Measurements from ENCODE around the gene USP28.
"Not testable (repeated sequence)": the region's sequence is repeated elsewhere in the genome, so short reads cannot be mapped to it uniquely, and the experiment has no call there.

The USP28 gene, protein sequence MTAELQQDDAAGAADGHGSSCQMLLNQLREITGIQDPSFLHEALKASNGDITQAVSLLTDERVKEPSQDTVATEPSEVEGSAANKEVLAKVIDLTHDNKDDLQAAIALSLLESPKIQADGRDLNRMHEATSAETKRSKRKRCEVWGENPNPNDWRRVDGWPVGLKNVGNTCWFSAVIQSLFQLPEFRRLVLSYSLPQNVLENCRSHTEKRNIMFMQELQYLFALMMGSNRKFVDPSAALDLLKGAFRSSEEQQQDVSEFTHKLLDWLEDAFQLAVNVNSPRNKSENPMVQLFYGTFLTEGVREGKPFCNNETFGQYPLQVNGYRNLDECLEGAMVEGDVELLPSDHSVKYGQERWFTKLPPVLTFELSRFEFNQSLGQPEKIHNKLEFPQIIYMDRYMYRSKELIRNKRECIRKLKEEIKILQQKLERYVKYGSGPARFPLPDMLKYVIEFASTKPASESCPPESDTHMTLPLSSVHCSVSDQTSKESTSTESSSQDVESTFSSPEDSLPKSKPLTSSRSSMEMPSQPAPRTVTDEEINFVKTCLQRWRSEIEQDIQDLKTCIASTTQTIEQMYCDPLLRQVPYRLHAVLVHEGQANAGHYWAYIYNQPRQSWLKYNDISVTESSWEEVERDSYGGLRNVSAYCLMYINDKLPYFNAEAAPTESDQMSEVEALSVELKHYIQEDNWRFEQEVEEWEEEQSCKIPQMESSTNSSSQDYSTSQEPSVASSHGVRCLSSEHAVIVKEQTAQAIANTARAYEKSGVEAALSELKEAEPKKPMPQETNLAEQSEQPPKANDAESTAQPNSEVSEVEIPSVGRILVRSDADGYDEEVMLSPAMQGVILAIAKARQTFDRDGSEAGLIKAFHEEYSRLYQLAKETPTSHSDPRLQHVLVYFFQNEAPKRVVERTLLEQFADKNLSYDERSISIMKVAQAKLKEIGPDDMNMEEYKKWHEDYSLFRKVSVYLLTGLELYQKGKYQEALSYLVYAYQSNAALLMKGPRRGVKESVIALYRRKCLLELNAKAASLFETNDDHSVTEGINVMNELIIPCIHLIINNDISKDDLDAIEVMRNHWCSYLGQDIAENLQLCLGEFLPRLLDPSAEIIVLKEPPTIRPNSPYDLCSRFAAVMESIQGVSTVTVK

DNA sequence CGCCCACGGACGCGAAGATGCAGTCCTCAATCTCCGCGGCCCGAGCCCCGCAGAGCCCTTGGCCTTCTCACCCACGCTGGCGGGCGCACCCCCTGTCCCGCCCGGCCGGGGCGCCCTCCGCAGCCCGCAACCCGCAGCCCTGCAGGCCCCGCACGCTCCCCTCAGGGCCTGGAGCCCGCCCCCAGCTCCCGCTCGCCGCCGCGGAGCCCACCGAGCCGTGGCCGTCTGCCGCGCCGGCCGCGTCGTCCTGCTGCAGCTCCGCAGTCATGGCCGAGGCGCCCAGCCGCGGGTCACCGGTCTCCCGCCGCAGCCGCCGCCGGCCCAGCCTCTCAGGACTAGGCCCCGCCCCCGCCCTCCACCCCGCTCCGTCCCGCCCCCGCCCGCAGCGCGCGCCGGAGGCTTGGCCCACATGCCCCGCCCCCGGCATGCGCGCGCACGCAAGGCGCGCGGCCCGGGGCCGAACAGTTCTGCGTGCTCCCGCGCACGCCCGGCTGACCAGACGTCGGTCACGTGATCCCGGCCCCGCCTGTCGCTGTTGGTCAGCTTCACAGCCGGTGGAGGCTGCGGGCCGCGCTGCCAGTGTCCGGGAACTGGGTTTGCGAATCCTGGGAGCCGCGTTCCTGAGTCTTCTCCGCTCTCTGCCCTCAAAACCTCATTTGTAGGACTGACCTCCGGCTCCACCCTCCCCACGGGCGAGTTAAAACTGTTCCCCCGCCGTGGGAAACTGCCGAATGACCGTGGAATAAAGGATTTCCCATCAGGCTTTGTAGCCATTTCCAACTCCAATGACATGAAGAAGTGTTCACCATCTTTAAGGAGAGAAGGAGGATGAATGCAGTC, at the start of gene USP28:
TSS of gene USP28 (minus strand) at position 339 of the 840 bp plus-strand sequence. CDS start at position 268, 71 bp downstream.
- DNase-seq (ENCODE audit: low read depth in 1 of 2, low spot score in 1 of 2), result peak; percentile 49 to 61

DNA sequence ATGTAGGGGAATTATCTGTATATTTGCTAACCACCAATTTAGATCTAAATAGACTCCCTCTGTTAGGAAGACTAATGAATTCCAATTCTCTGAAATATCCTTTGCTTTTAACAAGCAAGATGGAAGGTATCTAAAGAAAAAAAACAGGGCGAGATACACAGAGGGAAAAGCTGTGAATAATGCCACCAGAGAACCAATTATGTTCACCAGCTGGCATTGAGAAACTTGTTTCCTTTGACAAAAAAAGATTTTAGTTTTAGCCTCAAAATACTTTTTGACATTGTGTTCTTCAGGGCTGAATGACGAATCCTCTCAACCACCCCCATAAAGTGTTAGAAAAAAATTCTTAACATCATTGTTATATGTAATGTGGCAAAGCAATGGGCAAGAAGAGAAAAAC, 48.2 kb upstream of the USP28 start:
- no peak for DNase-seq (ENCODE audit: low read depth in 1 of 2, low spot score in 1 of 2)

DNA sequence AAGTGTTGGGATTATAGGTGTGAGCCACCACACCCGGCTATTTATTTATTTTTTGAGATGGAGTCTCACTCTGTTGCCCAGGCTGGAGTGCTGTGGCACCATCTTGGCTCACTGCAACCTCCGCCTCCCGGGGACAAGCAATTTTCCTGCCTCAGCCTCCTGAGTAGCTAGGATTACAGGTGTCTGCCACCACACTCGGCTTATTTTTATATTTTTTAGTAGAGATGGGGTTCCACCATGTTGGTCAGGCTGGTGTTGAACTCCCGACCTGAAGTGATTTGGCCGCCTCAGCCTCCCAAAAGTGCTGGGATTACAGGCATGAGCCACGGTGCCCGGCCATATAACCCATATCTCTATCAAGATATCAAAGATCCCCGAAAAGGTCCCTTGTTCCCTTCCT, 36.1 kb upstream of the USP28 start:
- DNase-seq (ENCODE audit: low read depth in 1 of 2, low spot score in 1 of 2), result not testable (repeated sequence)

DNA sequence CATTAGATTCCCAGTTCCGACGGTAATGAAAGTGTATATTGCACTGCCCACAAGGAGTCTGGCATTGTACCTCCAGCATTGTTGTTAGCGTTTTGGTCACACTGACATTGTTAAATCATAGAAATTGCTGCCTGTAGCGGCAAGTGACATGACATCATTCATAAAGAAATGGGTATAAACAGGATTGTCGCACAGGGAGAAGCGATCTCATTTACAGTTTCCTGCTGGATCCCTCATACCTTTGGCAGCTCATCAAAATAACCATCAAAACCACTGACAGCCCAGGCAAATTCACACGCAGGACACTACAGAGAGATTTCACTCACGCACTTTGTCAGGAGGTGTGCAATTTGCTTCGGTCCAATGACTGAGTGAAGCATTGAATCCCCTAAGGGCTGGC, 32.7 kb upstream of the USP28 start:
- no peak for DNase-seq (ENCODE audit: low read depth in 1 of 2, low spot score in 1 of 2)

DNA sequence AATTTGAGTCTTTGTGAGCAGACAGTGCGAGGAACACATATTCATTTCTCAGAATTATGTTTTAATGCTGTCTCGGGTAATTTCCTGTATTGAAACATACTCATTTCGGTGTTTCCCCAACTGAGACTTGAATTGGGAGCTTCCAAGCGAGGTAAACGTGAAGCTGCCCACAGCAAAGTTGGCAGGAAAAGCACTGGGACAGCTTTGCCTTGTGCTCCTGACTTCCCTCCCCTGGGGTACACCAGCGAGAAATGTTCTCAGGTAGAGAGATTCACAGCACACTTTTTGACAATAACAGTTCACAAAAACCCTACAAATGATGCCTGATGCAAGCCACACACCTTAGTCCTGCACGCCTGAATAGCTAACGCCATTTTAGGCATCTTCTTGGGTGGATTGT, 32.3 kb upstream of the USP28 start:
- no peak for DNase-seq (ENCODE audit: low read depth in 1 of 2, low spot score in 1 of 2)

DNA sequence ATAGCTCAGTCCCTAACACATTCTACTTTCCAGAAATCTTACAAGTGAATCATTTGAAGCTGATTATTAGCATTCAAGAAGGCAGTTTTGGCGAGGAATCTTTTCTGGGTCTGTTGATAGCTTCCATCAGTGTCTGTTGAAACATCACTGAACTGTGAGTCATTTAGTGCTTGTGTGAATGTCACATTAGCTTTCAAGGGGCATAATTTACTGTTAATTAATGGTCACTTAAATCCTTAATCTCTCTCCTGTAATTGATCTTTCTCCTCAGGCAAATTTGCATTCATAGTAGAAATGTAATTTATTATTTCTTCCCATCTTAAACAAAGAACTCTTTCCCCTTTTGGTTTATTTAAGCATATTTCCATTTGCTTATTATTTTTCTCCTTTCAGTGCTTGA, 31.8 kb upstream of the USP28 start:
- DNase-seq (ENCODE audit: low read depth in 1 of 2, low spot score in 1 of 2), result no peak

DNA sequence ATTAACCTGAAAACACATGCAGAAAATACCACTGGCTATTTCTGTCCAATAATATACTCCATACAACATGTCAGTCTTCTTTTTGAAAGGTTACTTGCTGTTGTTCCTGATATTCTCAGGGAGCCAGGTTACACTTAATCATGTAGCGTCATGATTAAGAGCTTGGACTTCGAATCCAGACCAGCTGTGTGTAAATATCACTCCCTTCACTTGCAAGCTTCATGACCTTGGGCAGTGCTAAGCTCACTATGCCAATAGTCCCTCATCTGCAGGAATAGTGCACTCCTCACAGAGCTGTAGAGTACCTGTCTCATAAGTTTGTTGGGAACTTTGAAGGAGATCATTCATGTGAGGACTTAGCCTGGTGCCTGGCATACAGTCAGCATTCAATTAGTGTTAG, 31.1 kb upstream of the USP28 start:
- no peak for DNase-seq (ENCODE audit: low read depth in 1 of 2, low spot score in 1 of 2)

DNA sequence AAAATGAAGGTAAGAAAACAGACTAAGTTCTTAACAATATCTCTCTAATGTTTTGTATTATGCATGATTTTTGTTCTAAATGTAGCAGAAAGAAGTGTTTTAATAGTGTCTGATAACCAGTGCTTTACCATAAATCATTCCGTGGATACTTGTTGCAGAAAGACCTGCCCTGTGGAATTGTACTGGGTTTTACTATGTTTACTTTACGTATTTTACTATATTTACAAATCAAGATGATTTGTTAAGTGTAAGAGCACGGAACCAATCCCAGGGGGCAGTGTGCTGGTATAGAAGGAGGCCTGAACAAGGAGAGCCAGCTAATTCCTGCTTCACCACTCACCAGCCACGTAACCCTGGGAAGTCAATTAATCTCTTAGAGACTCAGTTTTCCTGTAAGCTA, 30.7 kb upstream of the USP28 start:
- DNase-seq (ENCODE audit: low read depth in 1 of 2, low spot score in 1 of 2), result no peak

DNA sequence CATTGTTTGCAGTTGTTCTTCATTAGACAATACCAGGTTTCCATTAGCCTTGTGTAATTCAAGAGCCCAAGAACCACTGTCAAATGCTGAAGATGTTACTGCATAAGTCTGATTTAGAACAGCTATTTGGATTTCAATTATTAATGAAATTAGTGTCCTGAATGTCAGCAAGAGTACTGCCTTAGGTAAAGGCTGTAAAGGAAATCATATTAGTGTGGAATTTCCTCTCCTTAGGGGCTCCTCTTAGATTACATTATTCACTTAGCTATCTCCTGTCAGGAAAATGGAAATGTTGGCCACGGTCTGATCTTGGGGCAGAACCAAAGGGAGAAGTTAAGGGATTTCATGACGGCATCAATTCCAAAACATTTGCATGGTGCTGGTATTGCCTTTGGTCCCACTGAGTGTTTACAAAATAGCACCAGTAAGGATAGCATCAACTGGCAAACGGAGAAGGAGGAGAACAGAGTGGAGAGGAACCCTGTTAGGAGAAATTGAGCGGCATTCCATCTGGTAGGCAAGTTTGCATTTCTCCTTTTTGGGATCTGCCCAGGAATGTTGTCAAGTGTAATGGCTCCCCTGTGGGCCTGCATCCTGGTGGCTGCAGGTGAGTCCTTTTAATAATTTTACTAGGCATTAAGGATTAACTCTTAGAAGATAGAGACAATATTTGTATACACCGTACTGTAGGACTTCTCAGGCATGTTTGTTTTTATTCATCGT, 29.2 kb upstream of the USP28 start, which contains the start of gene HTR3B:
TSS of gene HTR3B (plus strand) at position 418 of the 723 bp plus-strand sequence. CDS start at position 556, 138 bp downstream.
- no peak for DNase-seq (ENCODE audit: low read depth in 1 of 2, low spot score in 1 of 2)

DNA sequence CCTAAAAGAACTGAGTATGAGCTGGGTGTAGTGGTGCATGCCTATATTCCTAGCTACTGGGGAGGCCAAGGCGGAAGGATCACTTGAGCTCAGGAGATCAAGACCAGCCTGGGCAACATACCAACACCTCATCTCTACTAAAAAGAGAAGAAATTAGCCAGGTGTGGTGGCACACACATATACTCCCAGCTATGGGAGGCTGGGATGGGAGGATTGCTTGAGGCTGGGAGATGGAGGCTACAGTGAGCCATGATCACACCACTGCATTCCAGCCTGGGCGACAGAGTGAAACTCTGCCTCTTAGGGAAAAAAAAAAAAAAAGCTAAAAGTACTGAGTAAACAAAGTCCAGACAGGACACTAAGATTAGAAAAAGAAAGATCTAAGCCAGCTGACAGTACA, 25.8 kb upstream of the USP28 start:
- no peak for DNase-seq (ENCODE audit: low read depth in 1 of 2, low spot score in 1 of 2)

DNA sequence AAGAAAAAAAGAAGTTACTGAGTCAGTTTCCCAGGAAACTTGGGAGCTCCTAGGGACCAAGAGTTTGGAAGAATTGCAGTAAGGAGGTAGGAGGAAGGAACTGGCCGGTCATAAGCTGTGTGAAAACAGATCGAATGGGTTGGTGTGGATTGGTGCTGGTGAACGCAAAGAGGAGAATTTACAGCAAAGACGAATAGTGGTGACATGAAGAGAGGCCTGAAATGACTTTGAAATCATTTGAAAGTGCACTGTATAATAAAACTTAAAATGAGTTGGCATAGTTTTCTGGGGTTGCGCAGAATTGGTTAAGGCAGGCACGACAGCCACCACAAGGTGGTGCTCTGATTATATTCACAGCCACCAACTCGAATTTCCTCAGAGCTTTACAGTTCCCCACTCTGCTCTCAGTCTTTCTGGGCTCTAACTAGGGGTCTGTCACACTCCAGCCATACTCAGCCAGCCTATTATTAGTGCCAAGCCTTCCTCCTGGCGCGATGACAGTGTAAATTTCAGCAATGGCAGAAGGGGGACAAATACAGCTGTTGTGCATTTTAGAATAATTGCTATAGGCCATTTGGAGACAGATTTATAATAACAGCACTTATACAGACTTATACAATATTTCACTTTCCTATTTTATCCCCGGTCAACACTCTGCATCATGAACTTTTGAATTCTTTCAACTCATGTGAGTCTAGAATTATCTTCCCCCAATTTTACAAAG, 20.9 kb upstream of the USP28 start:
- DNase-seq (ENCODE audit: low read depth in 1 of 2, low spot score in 1 of 2), result no peak

DNA sequence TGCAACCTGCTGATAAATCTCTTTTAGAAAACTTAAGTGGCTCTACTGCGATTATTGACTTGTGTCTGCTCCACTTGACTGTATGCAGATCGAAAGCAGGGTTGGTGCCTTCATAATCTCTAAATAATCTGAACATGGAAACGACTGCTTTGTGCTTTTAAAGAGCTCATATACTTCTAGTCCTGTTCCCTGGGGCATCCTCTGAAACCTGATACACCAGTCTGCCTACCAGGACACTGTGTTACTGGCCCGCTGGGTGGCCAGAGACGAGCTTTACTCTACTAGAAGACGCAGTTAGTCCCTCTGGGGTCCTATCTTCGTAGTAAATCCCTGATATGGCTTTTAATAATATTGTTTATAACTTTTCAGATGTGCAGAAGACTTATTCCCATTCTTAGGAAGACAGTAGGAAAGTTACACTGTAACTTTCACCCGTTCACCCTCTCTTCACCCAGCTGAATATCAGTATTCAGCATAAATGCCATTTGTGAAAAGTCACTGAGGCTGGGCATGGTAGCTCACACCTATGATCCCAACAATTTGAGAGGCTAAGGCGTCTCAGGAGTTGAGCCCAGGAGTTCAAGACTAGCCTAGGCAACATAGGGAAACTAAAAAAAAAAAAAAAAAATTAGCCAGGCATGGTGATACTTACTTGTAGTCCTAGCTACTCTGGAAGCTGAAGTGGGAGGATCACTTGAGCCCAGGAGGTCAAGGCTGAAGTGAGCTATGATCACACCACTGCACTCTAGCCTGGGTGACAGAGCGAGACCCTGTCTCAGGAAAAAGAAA, 20.2 kb upstream of the USP28 start:
- DNase-seq (ENCODE audit: low read depth in 1 of 2, low spot score in 1 of 2), result no peak

DNA sequence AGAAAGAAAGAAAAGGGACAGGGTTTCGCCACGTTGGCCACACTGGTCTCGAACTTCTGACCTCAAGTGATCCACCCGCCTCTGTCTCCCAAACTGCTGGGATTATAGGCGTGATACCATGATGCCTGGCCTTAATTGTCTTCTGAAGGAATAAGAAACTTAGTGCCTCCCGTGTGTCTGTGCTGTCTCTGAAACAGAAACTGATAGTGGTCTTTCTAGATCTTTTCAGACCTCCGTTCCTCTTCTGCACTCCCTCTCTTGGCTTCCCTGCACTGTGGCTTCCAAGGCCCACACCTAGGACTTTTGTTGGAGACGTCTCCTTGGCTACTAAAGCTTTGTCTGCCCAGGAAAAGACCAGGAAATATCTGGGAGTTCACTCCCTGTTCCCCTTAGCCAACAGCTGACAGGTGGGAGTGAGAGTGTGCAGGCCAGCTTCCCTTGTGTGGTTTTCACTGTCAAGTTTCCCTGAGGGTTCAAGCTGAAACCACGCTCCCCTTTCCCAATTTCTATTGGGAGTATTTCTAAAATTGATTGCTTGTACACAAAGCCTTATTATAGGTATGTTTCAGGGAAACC, 19.1 kb upstream of the USP28 start:
- no peak for DNase-seq (ENCODE audit: low read depth in 1 of 2, low spot score in 1 of 2)

DNA sequence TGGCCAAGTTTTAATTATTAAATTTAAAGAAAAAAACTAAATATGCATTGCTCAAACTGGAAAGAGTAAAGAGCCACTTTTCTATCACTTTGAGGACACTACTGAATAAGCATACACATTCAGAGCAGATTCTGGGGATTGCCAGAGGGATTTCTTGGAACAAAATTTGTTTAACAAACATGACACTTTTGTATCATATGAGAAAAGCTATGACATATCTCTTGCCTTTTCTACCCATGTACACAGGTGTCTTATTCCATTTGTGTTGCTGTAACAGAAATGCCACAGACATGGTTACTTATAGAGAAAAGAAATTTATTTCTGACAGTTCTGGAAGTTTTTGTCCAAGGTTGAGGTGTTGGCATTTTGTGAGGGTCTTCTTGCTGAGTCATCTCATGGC, 13.5 kb upstream of the USP28 start:
- DNase-seq (ENCODE audit: low read depth in 1 of 2, low spot score in 1 of 2), result no peak

DNA sequence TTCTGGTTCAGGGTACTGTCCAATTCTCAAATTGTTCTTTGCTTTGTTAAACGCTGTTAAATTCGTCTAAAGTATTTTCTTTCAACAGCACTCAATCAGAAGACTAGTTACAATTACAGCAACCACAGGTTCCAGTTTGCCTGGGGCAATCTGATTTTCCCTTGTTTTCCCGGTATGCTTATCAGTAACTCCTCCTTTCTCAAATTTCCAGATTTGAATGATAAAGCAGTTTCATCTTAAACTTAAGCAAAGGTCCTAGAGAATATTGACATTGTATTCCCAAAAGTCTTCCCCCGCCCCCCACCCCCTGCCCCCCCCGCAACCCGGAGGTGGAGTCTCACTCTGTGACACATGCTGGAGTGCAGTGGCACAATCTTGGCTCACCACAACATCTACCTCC, 10.5 kb upstream of the USP28 start:
- no peak for DNase-seq (ENCODE audit: low read depth in 1 of 2, low spot score in 1 of 2)

DNA sequence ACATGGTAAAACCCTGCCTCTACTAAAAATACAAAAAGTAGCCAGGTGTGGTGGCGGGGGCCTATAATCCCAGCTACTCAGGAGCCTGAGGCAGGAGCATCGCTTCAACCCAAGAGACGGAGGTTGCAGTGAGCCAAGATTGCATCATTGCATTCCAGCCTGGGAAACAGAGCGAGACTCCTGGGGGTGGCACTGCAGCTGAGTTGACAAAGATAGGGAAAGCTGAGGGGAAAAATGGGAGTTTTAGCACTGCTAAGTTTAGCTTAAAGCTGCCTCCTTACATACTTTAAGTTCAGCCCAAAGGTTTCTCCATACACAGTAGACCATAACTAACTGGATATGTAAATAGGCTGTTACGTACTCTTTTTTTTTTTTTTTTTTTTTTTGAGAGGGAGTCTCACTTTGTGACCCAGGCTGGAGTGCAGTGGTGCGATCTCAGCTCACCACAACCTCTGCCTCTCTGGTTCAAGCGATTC, 9.0 kb upstream of the USP28 start:
- no peak for DNase-seq (ENCODE audit: low read depth in 1 of 2, low spot score in 1 of 2)

DNA sequence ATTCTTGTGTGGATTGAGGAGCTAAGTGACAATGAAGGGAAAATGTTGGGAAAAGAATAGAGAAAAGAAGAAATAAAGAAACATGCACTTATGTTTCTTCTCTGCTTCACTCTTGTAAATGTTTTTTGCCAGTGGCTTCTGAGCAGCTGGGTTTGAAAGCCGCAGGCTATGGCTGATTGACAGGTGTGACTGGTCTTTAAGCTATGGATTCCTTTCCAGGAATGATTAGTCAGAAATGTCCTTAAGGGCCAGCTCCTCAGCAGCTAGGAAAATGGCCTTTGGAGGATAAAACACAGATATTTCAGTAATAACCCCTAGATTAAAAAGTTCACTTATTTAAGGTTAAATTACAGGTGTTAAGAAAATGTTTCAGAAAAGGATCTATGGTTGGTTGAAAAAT, 6.5 kb upstream of the USP28 start:
- no peak for DNase-seq (ENCODE audit: low read depth in 1 of 2, low spot score in 1 of 2)

DNA sequence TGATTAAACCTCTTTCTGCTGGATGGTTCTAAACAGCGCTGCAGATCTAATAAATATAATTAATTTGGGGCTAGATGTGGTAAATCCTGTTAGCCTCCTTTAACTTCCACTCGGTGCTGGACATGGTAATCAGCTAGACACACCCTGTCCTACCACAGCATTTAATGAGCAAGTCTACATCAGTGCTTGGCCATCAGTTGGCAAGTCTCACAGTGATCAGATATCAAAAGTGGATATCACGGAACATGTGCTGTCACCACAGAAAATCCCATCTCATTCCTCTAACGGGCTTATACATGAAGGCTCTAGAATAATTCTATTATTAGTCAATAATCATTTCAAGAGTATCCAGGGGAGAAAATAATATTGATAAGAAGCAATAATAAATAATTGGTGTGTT, 5.6 kb upstream of the USP28 start:
- DNase-seq (ENCODE audit: low read depth in 1 of 2, low spot score in 1 of 2), result no peak
